ENCODE measurements around the gene SLC39A9. TPM values are rescaled to one million over a fixed set of nuclear protein-coding genes. Genes with fewer than 3 reads are reported as not detected.

Gene SLC39A9
- 109 and 117 TPM in 2 replicates for total RNA-seq

GRCh38 chr14:69398053-69398817, at the start of gene SLC39A9, which contains the start of gene ERH:
Gene SLC39A9 (plus strand): TSS chr14:69398692. CDS start chr14:69399370, 678 bp downstream.
Gene ERH (minus strand): TSS chr14:69398299. CDS start chr14:69398233, 66 bp downstream.

GRCh38 chr14:69484444-69485314, 86.2 kb downstream of the SLC39A9 start, which contains the start of gene PLEKHD1:
Gene PLEKHD1 (plus strand): TSS chr14:69484728. CDS start chr14:69484966, 238 bp downstream.

Other genes with a start within 250 kb of the SLC39A9 start
- gene DCAF5, start 245.6 kb upstream of the SLC39A9 start, total RNA-seq, result 14.6 and 17.4 TPM in 2 replicates
- 22.7 and 23.1 TPM in 2 replicates for gene EXD2, start 207.2 kb upstream of the SLC39A9 start, total RNA-seq
- gene GALNT16, start 138.5 kb upstream of the SLC39A9 start, total RNA-seq, result 0.22 and 1.1 TPM in 2 replicates
- gene ERH, start 393 bp upstream of the SLC39A9 start, total RNA-seq, result 150 and 180 TPM in 2 replicates
- gene PLEKHD1, start 86.0 kb downstream of the SLC39A9 start, total RNA-seq, result under 0.01 TPM in 2 replicates
- under 0.01 TPM in 1 of 2 replicates, not detected in the other for gene CCDC177, start 176.2 kb downstream of the SLC39A9 start, total RNA-seq
- 3.1 and 5.6 TPM in 2 replicates for gene SUSD6, start 212.9 kb downstream of the SLC39A9 start, total RNA-seq